D721Med (cell line): ENCODE results near the gene KCNAB1.

Experiments
- DNase-seq: peaks from one replicate; pipeline ENCODE4 v3.0.0; 2011; ENCODE audit warnings: low spot score; ENCODE audit not compliant: insufficient read length
- FAIRE-seq: peaks from 2 replicates; lab custom pipeline; 2011; peaks lifted over from hg19 to GRCh38; lab: Jason Lieb, UNC
- CTCF ChIP-seq: IDR thresholded peaks from 2 replicates; pipeline ENCODE4 v1.5.1; 2012; ENCODE audit warnings: mild to moderate bottlenecking, control low read depth; ENCODE audit not compliant: insufficient read depth; ENCODE audit errors: missing control alignments

The KCNAB1 gene

DNA sequence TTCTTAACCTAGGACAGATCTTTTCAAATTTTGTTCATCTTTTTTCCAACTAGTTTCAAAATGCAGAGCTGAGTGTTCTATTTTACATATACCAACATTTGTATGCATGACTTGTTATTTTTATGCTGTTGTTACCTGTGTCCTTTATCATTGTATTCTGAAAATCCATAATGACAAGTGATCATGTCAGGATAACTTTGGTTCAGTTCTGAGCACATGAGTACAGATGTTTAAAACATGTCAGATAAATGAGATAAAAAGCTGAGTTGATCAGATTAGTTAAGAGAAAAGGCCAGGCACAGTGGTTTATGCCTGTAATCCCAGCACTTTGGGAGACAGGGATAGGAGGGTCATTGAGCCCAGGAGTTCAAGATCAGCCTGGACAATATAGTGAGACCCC, 229.6 kb downstream of the KCNAB1 start:
- no peak for FAIRE-seq
- DNase-seq: no peak
- TF ChIP-seq CTCF: no peak

DNA sequence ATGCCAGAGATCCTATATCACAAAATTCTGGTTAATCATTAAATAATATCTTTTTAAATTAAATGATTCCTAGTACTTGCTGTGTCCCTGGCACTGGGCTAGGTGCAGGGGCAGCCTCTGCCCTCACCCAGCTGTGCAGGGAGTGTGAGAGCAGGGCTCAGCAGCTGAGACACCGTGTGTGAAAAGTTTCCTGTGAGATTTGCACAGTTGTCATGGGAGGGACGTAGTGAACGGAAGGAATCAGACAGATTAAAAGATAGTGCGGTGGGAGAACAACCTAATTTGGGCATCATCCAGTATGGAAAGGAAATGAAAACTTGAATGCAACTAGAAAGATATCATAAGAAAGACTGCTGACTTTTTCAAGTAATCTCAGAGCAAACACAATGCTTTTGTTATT, 230.4 kb downstream of the KCNAB1 start:
- FAIRE-seq (no peak), DNase-seq (no peak)
- TF ChIP-seq CTCF: no peak

GRCh38 chr3:156351783-156352182, 231.4 kb downstream of the KCNAB1 start:
- no peak for FAIRE-seq

DNA sequence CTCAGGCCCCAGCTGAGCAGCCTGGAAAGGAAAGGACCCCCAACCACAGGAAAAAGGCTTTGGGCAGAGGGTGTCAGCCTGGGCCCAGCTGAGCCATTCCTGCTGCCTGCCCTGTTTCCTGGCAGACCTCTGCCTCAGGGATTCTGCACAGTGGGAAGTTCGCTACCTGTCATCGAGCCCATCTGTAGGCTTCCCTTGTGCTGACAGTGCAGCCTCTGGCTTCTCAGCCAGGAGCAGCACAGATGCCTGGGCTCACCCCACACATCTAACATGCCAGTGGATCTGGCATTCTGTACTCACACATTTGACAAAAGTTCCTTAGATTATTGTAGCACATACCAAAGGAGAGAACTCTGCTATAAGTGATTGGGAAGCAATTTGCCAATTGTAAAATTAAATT, 232.3 kb downstream of the KCNAB1 start:
- FAIRE-seq (no peak), DNase-seq (no peak)
- TF ChIP-seq CTCF: no peak

More at GRCh38 chr3:156351783-156352182, 231.4 kb downstream of the KCNAB1 start:
- DNase-seq: no peak
- TF ChIP-seq CTCF: no peak

GRCh38 chr3:156353563-156353962, 233.2 kb downstream of the KCNAB1 start:
- no peak for FAIRE-seq

GRCh38 chr3:156356537-156357363, 236.4 kb downstream of the KCNAB1 start:
- no peak for FAIRE-seq
- no peak for TF ChIP-seq CTCF
- no peak for DNase-seq

More at GRCh38 chr3:156353563-156353962, 233.2 kb downstream of the KCNAB1 start:
- no peak for DNase-seq
- no peak for TF ChIP-seq CTCF

GRCh38 chr3:156358232-156358631, 237.9 kb downstream of the KCNAB1 start:
- FAIRE-seq: no peak
- no peak for TF ChIP-seq CTCF
- DNase-seq: no peak
